HG02678 (cell line): ENCODE data around the gene SDHAF1.

Experiments used
- ATAC-seq: cut with Tn5 transposase; IDR thresholded peaks from one replicate; pipeline ENCODE4 v1.9.1; 2021; ENCODE audit warnings: mild to moderate bottlenecking, moderate library complexity; ENCODE audit not compliant: unreplicated experiment

SDHAF1 gene

GRCh38 chr19:35986664-35987570 is 8.1 kb upstream of the SDHAF1 start:
- no peak for ATAC-seq

GRCh38 chr19:35987571-35987896 is 7.5 kb upstream of the SDHAF1 start:
- ATAC-seq = no peak

- no peak for ATAC-seq
Observed at GRCh38 chr19:35988824-35989223, 6.2 kb upstream of the SDHAF1 start.

GRCh38 chr19:35990156-35990555 is 4.8 kb upstream of the SDHAF1 start:
- no peak for ATAC-seq

GRCh38 chr19:35990771-35991730 is 3.9 kb upstream of the SDHAF1 start:
- ATAC-seq = no peak

- no peak for ATAC-seq
Observed at GRCh38 chr19:35991731-35992450, 3.1 kb upstream of the SDHAF1 start.

GRCh38 chr19:35992907-35993765 is 1.9 kb upstream of the SDHAF1 start:
- no peak for ATAC-seq

- ATAC-seq = no peak
Observed at GRCh38 chr19:35993923-35994598, 927 bp upstream of the SDHAF1 start.

GRCh38 chr19:35996777-35997176 is 1.8 kb downstream of the SDHAF1 start:
- no peak for ATAC-seq

GRCh38 chr19:36001605-36002004 is 6.6 kb downstream of the SDHAF1 start:
- no peak for ATAC-seq

- ATAC-seq = no peak
Observed at GRCh38 chr19:36003284-36003683, 8.3 kb downstream of the SDHAF1 start.

GRCh38 chr19:36006955-36007354 is 12.0 kb downstream of the SDHAF1 start:
- no peak for ATAC-seq

- ATAC-seq = no peak
Observed at GRCh38 chr19:36008336-36008978, 13.5 kb downstream of the SDHAF1 start, which contains the start of gene SYNE4. TSS of gene SYNE4 (minus strand) at chr19:36008813. CDS start at chr19:36008681, 132 bp downstream.

GRCh38 chr19:36009220-36009619 is 14.2 kb downstream of the SDHAF1 start:
- no peak for ATAC-seq

- ATAC-seq = no peak
Observed at GRCh38 chr19:36009633-36010379, 14.8 kb downstream of the SDHAF1 start.

- no peak for ATAC-seq
Observed at GRCh38 chr19:36010402-36010801, 15.4 kb downstream of the SDHAF1 start.

GRCh38 chr19:36013280-36014011 is 18.5 kb downstream of the SDHAF1 start:
- no peak for ATAC-seq
